Subcutaneous abdominal adipose tissue (tissue), 5 donors: ENCODE data around the gene MYL6.
A peak's percentile ranks its signal among the peaks of the same experiment; 100 is the strongest.
"Not testable (repeated sequence)": the region's sequence is repeated elsewhere in the genome, so short reads cannot be mapped to it uniquely, and the experiment has no call there.

Source experiments
- H3K27ac ChIP-seq: one replicate; pipeline ENCODE4 v1.7.0; 2013; ENCODE audit warnings: low read depth, mild to moderate bottlenecking, inconsistent platforms, low read length, moderate library complexity
- H3K27me3 ChIP-seq, 5 donors: one replicate each; pipeline ENCODE4 v1.7.0; 2013; ENCODE audit warnings: low read length in 5 of 5, inconsistent platforms in 1 of 5; ENCODE audit not compliant: control insufficient read depth in 5 of 5, insufficient read depth in 4 of 5
- H3K36me3 ChIP-seq, 5 donors: one replicate each; pipeline ENCODE4 v1.7.0; 2013; ENCODE audit warnings: low read length in 5 of 5; ENCODE audit not compliant: control insufficient read depth in 5 of 5, insufficient read depth in 5 of 5
- H3K4me1 ChIP-seq, 5 donors: one replicate each; pipeline ENCODE4 v1.7.0; 2013; ENCODE audit warnings: low read length in 5 of 5, mild to moderate bottlenecking in 3 of 5, moderate library complexity in 1 of 5; ENCODE audit not compliant: control insufficient read depth in 5 of 5, insufficient read depth in 5 of 5
- H3K4me3 ChIP-seq, 5 donors: one replicate each; pipeline ENCODE4 v1.7.0; 2013; ENCODE audit warnings: low read length in 5 of 5, low read depth in 1 of 5
- H3K9ac ChIP-seq, 5 donors: one replicate each; pipeline ENCODE4 v1.7.0; 2013; ENCODE audit warnings: low read length in 5 of 5, mild to moderate bottlenecking in 4 of 5, moderate library complexity in 3 of 5
- H3K9me3 ChIP-seq, 5 donors: one replicate each; pipeline ENCODE4 v1.7.0; 2013; ENCODE audit warnings: low read length in 5 of 5; ENCODE audit not compliant: control insufficient read depth in 5 of 5
- donor health status: healthy.
- donor health status: healthy.
- donor health status: healthy.
- donor health status: healthy.
- donor health status: healthy.

The MYL6 gene

GRCh38 chr12:56156464-56157200, 1.5 kb upstream of the MYL6 start:
- H3K9ac ChIP-seq, result peak overlapping the region in 3 of 5 donors; percentile 57 to 75 (median 65)
- H3K4me1 ChIP-seq, result peaks cover 18 to 57% (median 50%) of the 10 kb centered on the region in 5 donors
- H3K27ac ChIP-seq, result peak overlapping the region; percentile 92
- peaks cover 0 to 22% (median 22%) of the 10 kb centered on the region in 5 donors for H3K36me3 ChIP-seq
- peak overlapping the region in 4 of 5 donors; percentile 62 to 98 (median 82) for H3K4me3 ChIP-seq
- not testable (repeated sequence) for H3K27me3 ChIP-seq, H3K9me3 ChIP-seq

GRCh38 chr12:56157201-56158028, 744 bp upstream of the MYL6 start:
- no peaks in the 10 kb centered on the region for H3K27me3 ChIP-seq
- peaks cover 18 to 56% (median 53%) of the 10 kb centered on the region in 5 donors for H3K4me1 ChIP-seq
- H3K9ac ChIP-seq, result peak overlapping the region in 4 of 5 donors; percentile 57 to 75 (median 68)
- H3K4me3 ChIP-seq, result peak overlapping the region; percentile 62 to 98 (median 80)
- H3K27ac ChIP-seq, result peak overlapping the region; percentile 92
- peaks cover 0 to 30% (median 29%) of the 10 kb centered on the region in 5 donors for H3K36me3 ChIP-seq
- no peaks in the 10 kb centered on the region for H3K9me3 ChIP-seq

GRCh38 chr12:56158926-56159461, 835 bp downstream of the MYL6 start:
- Histone ChIP-seq H3K36me3 (peaks cover 0 to 45% (median 45%) of the 10 kb centered on the region in 5 donors), H3K27ac (peak overlapping the region; percentile 98), H3K9ac (peak overlapping the region; percentile 93 to 99 (median 96)), H3K9me3 (no peaks in the 10 kb centered on the region), H3K4me3 (peak overlapping the region; percentile 93 to 98 (median 97)), H3K27me3 (no peaks in the 10 kb centered on the region), H3K4me1 (peaks cover 18 to 47% (median 43%) of the 10 kb centered on the region in 5 donors)

- H3K27ac ChIP-seq, result peak overlapping the region; percentile 98
- peak overlapping the region; percentile 93 to 98 (median 97) for H3K4me3 ChIP-seq
- peaks cover 0 to 51% (median 50%) of the 10 kb centered on the region in 5 donors for H3K36me3 ChIP-seq
- no peaks in the 10 kb centered on the region for H3K27me3 ChIP-seq
- peak overlapping the region; percentile 93 to 99 (median 96) for H3K9ac ChIP-seq
- H3K4me1 ChIP-seq, result peaks cover 18 to 47% (median 43%) of the 10 kb centered on the region in 5 donors
- no peaks in the 10 kb centered on the region for H3K9me3 ChIP-seq
Measured at GRCh38 chr12:56159482-56160192, 1.5 kb downstream of the MYL6 start.

GRCh38 chr12:56160193-56160763, 2.1 kb downstream of the MYL6 start:
- peak overlapping the region; percentile 93 to 98 (median 97) for H3K4me3 ChIP-seq
- peak overlapping the region; percentile 98 for H3K27ac ChIP-seq
- no peaks in the 10 kb centered on the region for H3K27me3 ChIP-seq
- H3K4me1 ChIP-seq, result peaks cover 18 to 49% (median 45%) of the 10 kb centered on the region in 5 donors
- H3K9me3 ChIP-seq, result no peaks in the 10 kb centered on the region
- peaks cover 0 to 58% (median 56%) of the 10 kb centered on the region in 5 donors for H3K36me3 ChIP-seq
- peak overlapping the region; percentile 93 to 99 (median 96) for H3K9ac ChIP-seq

GRCh38 chr12:56160894-56161689, 2.9 kb downstream of the MYL6 start:
- Histone ChIP-seq H3K27me3 (no peaks in the 10 kb centered on the region), H3K9ac (peak overlapping the region; percentile 93 to 99 (median 96)), H3K36me3 (peaks cover 0 to 66% (median 63%) of the 10 kb centered on the region in 5 donors), H3K4me3 (peak overlapping the region; percentile 93 to 98 (median 97)), H3K4me1 (peaks cover 18 to 54% (median 46%) of the 10 kb centered on the region in 5 donors), H3K9me3 (no peaks in the 10 kb centered on the region), H3K27ac (peak overlapping the region; percentile 98)

- Histone ChIP-seq H3K27me3 (no peaks in the 10 kb centered on the region), H3K9ac (peak overlapping the region in 3 of 5 donors; percentile 93 to 99 (median 98)), H3K27ac (peak overlapping the region; percentile 98), H3K4me1 (peaks cover 18 to 54% (median 45%) of the 10 kb centered on the region in 5 donors), H3K4me3 (peak overlapping the region in 2 of 5 donors; percentile 93 to 97), H3K9me3 (no peaks in the 10 kb centered on the region), H3K36me3 (peaks cover 0 to 73% (median 68%) of the 10 kb centered on the region in 5 donors)
Measured at GRCh38 chr12:56161690-56162351, 3.7 kb downstream of the MYL6 start.

- Histone ChIP-seq H3K36me3 (peaks cover 0 to 81% (median 73%) of the 10 kb centered on the region in 5 donors), H3K9ac (no peak overlapping the region), H3K4me3 (no peak overlapping the region), H3K27me3 (no peaks in the 10 kb centered on the region), H3K27ac (peak overlapping the region; percentile 33), H3K9me3 (no peaks in the 10 kb centered on the region), H3K4me1 (peaks cover 18 to 46% (median 37%) of the 10 kb centered on the region in 5 donors)
Measured at GRCh38 chr12:56162468-56163290, 4.5 kb downstream of the MYL6 start.
